Neural cell (in vitro differentiated cells): ENCODE measurements around the gene AIM2. TPM values are rescaled to one million over a fixed set of nuclear protein-coding genes. Genes with fewer than 3 reads are reported as not detected.

Source experiments
- H2AFZ ChIP-seq: fragments of 200-600, 300-800 bp; sonication (generic), shearing (Covaris generic); 2 replicates; pipeline ENCODE4 v1.6.0; 2014; ENCODE audit warnings: low read depth, mild to moderate bottlenecking, antibody characterized with exemption, low read length, moderate library complexity
- H3F3A ChIP-seq: fragments of 200-600 bp; shearing (Covaris generic); 2 replicates; pipeline ENCODE4 v1.6.1; 2016; ENCODE audit warnings: mild to moderate bottlenecking, moderate library complexity, mixed read lengths, antibody characterized with exemption, low read length; ENCODE audit not compliant: insufficient read depth, poor library complexity, severe bottlenecking
- H3K27ac ChIP-seq: fragments of 200-600, 300-800 bp; sonication (generic), shearing (Covaris generic); 2 replicates; pipeline ENCODE4 v1.5.1; 2014; ENCODE audit warnings: mild to moderate bottlenecking, low read length, moderate library complexity
- H3K27me3 ChIP-seq: fragments of 300-800, 200-600 bp; sonication (generic), shearing (Covaris generic); 2 replicates; pipeline ENCODE4 v1.6.0; 2014; ENCODE audit warnings: mild to moderate bottlenecking, low read depth, low read length, moderate library complexity; ENCODE audit not compliant: insufficient read depth
- H3K36me3 ChIP-seq: fragments of 300-800, 200-600 bp; sonication (generic), shearing (Covaris generic); 2 replicates; pipeline ENCODE4 v1.5.1; 2014; ENCODE audit warnings: mild to moderate bottlenecking, antibody characterized with exemption, low read length, moderate library complexity; ENCODE audit not compliant: insufficient read depth
- H3K4me2 ChIP-seq: fragments of 300-800, 200-600 bp; sonication (generic), shearing (Covaris generic); 2 replicates; pipeline ENCODE4 v1.6.0; 2014; ENCODE audit warnings: mild to moderate bottlenecking, low read length
- H3K4me3 ChIP-seq: fragments of 300-800, 200-600 bp; sonication (generic), shearing (Covaris generic); 2 replicates; pipeline ENCODE4 v1.5.1; 2014; ENCODE audit warnings: mild to moderate bottlenecking, low read length, moderate library complexity
- H3K79me2 ChIP-seq: fragments of 200-600 bp; shearing (Covaris generic); replicated peaks from 2 replicates; pipeline ENCODE4 v1.6.0; 2014; ENCODE audit warnings: mild to moderate bottlenecking, low read length, moderate library complexity; ENCODE audit not compliant: insufficient read depth
- H3K9ac ChIP-seq: fragments of 300-800, 200-600 bp; sonication (generic), shearing (Covaris generic); 2 replicates; pipeline ENCODE4 v1.6.1; 2016; ENCODE audit warnings: mild to moderate bottlenecking, low read length, mixed read lengths
- H3K9me2 ChIP-seq: fragments of 200-600 bp; shearing (Covaris generic); 2 replicates; pipeline ENCODE4 v1.6.1; 2016; ENCODE audit warnings: mild to moderate bottlenecking, low read length, mixed read lengths; ENCODE audit not compliant: insufficient read depth
- H3K9me3 ChIP-seq: fragments of 200-600, 300-800 bp; sonication (generic), shearing (Covaris generic); 2 replicates; pipeline ENCODE4 v1.6.1; 2016; ENCODE audit warnings: mild to moderate bottlenecking, mixed run types, low read length, moderate library complexity, mixed read lengths
- H4K20me1 ChIP-seq: fragments of 200-600 bp; shearing (Covaris generic); 2 replicates; pipeline ENCODE4 v1.6.1; 2016; ENCODE audit warnings: mild to moderate bottlenecking, mixed run types; ENCODE audit not compliant: insufficient read depth
- CTCF ChIP-seq: fragments of 450-650 bp; IDR thresholded peaks from 2 replicates; pipeline ENCODE4 v1.5.1; 2014; ENCODE audit warnings: antibody characterized with exemption, mild to moderate bottlenecking, moderate library complexity; ENCODE audit not compliant: poor library complexity, severe bottlenecking
- EP300 ChIP-seq: fragments of 450-650 bp; conservative IDR thresholded peaks from 2 replicates; pipeline ENCODE4 v1.6.1; 2014; ENCODE audit warnings: antibody characterized with exemption, mild to moderate bottlenecking, moderate library complexity; ENCODE audit not compliant: poor library complexity, severe bottlenecking
- EZH2 ChIP-seq: fragments of 200-600, 300-800 bp; shearing (Covaris generic), sonication (generic); IDR thresholded peaks from 2 replicates; pipeline ENCODE4 v1.6.1; 2014; ENCODE audit warnings: antibody characterized with exemption, low read length, borderline replicate concordance, mild to moderate bottlenecking; ENCODE audit not compliant: insufficient read depth, poor library complexity, severe bottlenecking
- MXI1 ChIP-seq: fragments of 450-650 bp; conservative IDR thresholded peaks from 2 replicates; pipeline ENCODE4 v1.6.1; 2014; ENCODE audit warnings: antibody characterized with exemption, mild to moderate bottlenecking; ENCODE audit not compliant: poor library complexity, severe bottlenecking
- POLR2AphosphoS5 ChIP-seq: IDR thresholded peaks from 2 replicates; pipeline ENCODE4 v1.6.1; 2012
- RAD21 ChIP-seq: fragments of 450-650 bp; conservative IDR thresholded peaks from 2 replicates; pipeline ENCODE4 v1.6.1; 2014; ENCODE audit warnings: antibody characterized with exemption, mild to moderate bottlenecking, moderate library complexity
- REST ChIP-seq: IDR thresholded peaks from 2 replicates; pipeline ENCODE4 v1.6.1; 2012; ENCODE audit warnings: borderline replicate concordance
- SMC3 ChIP-seq: fragments of 450-650 bp; conservative IDR thresholded peaks from 2 replicates; pipeline ENCODE4 v1.6.1; 2014; ENCODE audit warnings: antibody characterized with exemption, mild to moderate bottlenecking, moderate library complexity; ENCODE audit not compliant: poor library complexity
- TAF1 ChIP-seq: IDR thresholded peaks from 2 replicates; pipeline ENCODE4 v1.6.1; 2012; ENCODE audit warnings: low read depth
- polyA plus RNA-seq: library from polyadenylated mRNA; depleted of rRNA; stranded (reverse); fragments of >200 nt; gene quantifications from 2 replicates; pipeline ENCODE4 v1.2.3, GENCODE V29; 2014

Gene AIM2
- polyA plus RNA-seq, 1 donor from 2014 or later: 11.1 TPM

- Histone ChIP-seq H3K9ac (no peak overlapping the region), H3K4me2 (no peak overlapping the region), H3K9me3 (no peaks in the 10 kb centered on the region), H3K27me3 (no peaks in the 10 kb centered on the region), H2AFZ (no peak overlapping the region), H3F3A (no peaks in the 10 kb centered on the region), H3K9me2 (no peaks in the 10 kb centered on the region), H3K4me3 (no peak overlapping the region), H3K79me2 (no peaks in the 10 kb centered on the region), H3K27ac (no peak overlapping the region), H4K20me1 (no peaks in the 10 kb centered on the region), H3K36me3 (no peaks in the 10 kb centered on the region)
- TF ChIP-seq MXI1: no peak
- TF ChIP-seq RAD21: no peak
- no peak for TF ChIP-seq EP300
- TF ChIP-seq SMC3: no peak
- no peak for TF ChIP-seq POLR2AphosphoS5
- TF ChIP-seq CTCF: no peak
- TF ChIP-seq EZH2: no peak
- TF ChIP-seq REST: no peak
- no peak for TF ChIP-seq TAF1
Observed at GRCh38 chr1:159025043-159025442, 51.5 kb downstream of the AIM2 start.

- no peaks in the 10 kb centered on the region for H3F3A ChIP-seq
- no peak for TF ChIP-seq EZH2
- no peak for TF ChIP-seq TAF1
- no peak for TF ChIP-seq REST
- TF ChIP-seq POLR2AphosphoS5: no peak
- TF ChIP-seq MXI1: no peak
- no peak for TF ChIP-seq CTCF
- TF ChIP-seq SMC3: no peak
- no peak for TF ChIP-seq EP300
- TF ChIP-seq RAD21: no peak
- no peak overlapping the region for H3K27ac ChIP-seq
- no peak overlapping the region for H3K9ac ChIP-seq
- no peaks in the 10 kb centered on the region for H4K20me1 ChIP-seq
- H3K9me2 ChIP-seq: no peaks in the 10 kb centered on the region
- no peaks in the 10 kb centered on the region for H3K79me2 ChIP-seq
- H3K9me3 ChIP-seq: no peaks in the 10 kb centered on the region
- H3K27me3 ChIP-seq: no peaks in the 10 kb centered on the region
- no peak overlapping the region for H3K4me2 ChIP-seq
- no peak overlapping the region for H3K4me3 ChIP-seq
- H3K36me3 ChIP-seq: no peaks in the 10 kb centered on the region
- H2AFZ ChIP-seq: no peak overlapping the region
Observed at GRCh38 chr1:159023723-159024122, 52.8 kb downstream of the AIM2 start.
